HG02763 (cell line): ENCODE data around the gene ANKAR.
A peak's percentile ranks its signal among the peaks of the same experiment; 100 is the strongest.
"Not testable (repeated sequence)": the region's sequence is repeated elsewhere in the genome, so short reads cannot be mapped to it uniquely, and the experiment has no call there.

Source experiments
- ATAC-seq: cut with Tn5 transposase; IDR thresholded peaks from one replicate; pipeline ENCODE4 v1.9.1; 2021; ENCODE audit warnings: mild to moderate bottlenecking, moderate library complexity; ENCODE audit not compliant: unreplicated experiment

Gene ANKAR, protein sequence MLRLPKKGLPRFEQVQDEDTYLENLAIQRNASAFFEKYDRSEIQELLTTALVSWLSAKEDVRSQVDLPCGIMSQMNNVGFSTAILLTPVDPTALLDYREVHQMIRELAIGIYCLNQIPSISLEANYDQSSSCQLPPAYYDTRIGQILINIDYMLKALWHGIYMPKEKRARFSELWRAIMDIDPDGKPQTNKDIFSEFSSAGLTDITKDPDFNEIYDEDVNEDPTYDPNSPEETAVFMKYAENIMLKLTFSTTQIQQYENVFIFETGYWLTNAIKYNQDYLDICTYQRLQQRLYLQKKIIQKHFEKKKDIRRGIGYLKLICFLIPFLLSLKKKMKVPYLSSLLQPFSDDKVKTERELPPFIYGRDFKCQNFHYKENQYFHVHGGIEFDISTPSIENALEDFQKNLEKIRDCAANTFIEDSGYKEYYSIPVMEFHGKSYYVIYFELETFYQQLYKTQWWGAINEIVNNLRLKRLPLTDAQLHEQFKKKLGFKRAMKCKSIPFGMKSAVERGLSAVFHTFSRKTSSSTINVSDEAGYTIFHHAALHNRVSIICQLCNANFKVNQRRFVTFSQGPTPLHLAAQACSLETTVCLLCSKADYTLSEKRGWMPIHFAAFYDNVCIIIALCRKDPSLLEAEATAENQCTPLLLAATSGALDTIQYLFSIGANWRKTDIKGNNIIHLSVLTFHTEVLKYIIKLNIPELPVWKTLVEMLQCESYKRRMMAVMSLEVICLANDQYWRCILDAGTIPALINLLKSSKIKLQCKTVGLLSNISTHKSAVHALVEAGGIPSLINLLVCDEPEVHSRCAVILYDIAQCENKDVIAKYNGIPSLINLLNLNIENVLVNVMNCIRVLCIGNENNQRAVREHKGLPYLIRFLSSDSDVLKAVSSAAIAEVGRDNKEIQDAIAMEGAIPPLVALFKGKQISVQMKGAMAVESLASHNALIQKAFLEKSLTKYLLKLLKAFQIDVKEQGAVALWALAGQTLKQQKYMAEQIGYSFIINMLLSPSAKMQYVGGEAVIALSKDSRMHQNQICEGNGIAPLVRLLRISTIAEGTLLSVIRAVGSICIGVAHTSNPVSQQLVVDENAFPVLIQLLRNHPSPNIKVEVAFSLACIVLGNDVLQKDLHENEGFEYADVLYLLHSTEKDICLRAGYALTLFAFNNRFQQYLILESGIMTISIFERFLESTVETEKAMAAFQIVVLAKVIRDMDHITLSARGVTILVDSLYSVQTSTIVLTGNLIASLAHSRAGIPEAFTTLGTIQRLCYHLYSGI (N-terminal part only)

GRCh38 chr2:189674374-189675112, at the start of gene ANKAR:
Gene ANKAR, plus strand, starts transcription at chr2:189674670. Its CDS starts 1,821 bp downstream, at chr2:189676491.
- peak; percentile 97 for ATAC-seq

DNA sequence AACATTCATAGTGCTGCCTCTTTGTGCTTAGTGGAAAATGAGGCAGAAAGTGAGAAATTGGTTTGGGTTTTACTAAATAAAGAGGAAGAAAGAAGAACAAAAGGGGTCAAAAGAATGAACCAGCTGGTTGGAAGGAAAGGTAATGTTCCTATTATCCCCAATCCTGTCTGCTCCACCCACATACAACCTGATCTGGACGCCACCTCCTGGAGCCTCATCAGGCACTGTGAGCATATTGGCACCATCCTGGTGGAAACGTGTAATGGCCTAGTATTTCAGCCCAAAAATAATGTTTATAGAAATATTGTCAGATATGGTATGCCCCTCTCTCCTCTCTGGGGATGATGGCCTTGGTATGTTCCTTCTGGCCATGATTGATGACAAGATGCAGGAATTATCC, 48.8 kb upstream of the ANKAR start:
- ATAC-seq = no peak

DNA sequence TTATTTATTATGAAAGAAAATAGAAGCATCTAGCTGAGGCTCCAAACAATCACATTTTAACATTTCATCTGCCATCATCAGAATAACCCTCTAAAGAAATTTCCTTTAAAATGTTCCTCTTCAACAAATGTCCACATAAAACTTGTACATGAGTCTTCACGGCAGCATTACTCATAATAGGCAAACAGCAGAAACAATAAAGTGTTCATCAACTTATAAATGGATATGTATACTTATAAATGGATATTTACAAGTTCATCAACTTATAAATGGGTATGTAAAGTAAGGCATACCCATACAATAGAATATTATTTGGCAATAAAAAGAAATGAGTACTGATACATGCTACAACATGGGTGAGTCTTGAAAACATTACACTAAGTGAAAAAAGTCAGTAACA, 46.7 kb upstream of the ANKAR start:
- no peak for ATAC-seq

DNA sequence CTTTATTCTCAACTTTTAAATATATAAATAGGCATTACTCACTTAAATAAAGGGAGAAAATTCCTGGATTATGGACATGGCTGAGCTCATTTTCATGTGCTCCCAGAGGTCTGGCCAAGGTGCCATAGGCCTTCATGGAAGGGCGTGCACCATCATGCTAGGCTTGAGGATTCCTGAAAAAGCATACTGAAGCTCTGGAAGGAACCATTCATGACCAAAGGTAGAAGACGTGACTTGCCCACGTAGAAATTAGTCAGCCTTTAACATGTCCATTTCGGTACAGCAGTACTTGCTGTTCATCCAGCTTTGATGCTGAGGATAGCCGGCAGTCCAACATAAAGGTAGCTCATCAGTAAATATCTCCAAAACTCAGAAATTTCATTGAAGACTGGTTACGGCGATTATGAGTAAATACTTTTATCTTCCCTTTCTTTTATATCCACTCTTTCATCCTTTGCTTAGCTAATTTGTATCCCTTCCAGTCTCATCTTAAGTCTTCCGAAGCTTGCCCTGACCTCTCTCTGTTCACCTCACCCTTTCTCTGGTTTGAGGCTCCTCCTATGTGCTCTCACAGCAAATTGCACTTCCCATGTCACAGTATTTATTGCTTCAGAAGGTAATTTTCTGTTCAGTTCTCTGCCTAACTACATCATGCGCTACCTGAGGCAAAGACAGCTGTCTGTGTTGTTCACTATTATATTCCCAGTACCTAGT, 45.5 kb upstream of the ANKAR start:
- no peak for ATAC-seq

- ATAC-seq = no peak
These were observed 44.7 kb upstream of the ANKAR start for GRCh38 chr2:189629531-189630453.

DNA sequence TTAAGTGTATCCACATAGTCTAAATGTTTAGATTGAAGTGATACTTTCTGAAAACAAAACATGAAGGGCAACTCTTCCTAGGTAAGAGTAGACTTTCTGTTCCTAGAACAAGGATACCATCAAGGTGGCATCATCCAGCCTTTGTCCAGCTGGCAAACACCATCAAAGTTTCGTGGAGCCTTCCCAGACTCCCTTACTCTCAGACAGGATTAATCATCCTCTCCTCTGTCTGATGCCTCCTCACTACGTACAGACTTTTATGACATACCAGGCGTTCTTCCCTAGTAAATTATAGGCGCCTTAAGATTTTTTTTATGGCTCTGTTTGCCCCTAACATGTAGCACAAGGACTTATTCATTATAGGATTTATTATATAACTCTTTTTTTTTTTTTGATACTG, 42.6 kb upstream of the ANKAR start:
- no peak for ATAC-seq

DNA sequence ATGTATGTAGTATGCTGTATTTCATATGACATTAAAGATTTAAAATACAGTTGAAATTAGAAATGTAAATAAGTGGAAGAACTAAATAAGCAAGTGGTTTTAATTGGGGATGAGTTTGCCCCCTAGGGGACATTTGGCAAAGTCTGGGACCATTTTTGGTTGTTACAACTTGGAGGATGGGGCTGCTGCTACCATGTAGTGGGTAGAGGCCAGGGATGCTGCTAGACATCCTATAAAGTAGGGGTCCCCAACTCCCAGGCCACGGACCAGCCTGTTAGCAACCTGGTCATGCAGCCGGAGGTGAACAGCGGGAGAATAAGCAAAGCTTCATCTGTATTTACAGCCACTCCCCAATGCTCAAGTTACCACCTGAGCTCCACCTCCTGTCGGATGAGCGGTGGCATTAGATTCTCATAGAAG, 41.1 kb upstream of the ANKAR start:
- ATAC-seq = no peak

- ATAC-seq = no peak
These were observed 39.1 kb upstream of the ANKAR start for GRCh38 chr2:189635353-189635752.

GRCh38 chr2:189638301-189639006, 36.0 kb upstream of the ANKAR start:
- ATAC-seq = no peak

DNA sequence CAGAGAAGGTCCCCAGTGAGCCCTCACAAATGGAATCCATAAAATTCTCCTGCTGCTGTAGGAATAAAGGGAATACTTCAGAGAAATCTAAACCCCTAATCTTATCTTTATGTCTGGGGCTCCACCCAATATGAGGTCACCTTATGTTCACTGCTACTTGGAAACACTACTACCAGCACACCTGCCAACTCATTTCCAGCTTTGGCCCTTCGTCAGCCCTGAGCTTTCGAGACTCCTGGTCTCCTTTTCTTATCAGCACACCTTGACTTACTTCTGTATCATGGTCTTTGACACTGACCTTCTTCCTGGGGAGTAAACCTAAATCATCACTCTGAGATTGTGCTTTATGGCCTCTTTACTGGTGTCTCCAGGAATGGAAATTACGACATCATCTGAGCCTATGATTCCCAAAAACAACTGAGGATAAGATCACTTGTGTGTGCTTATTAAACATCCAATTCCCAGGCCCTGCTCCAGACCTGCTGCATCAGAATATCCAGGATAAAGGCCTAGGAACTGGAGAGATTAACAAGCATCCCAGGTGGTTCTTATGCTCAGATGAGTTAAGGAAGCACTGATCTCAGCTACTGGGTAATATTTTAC, 35.4 kb upstream of the ANKAR start:
- no peak for ATAC-seq

GRCh38 chr2:189641002-189641401, 33.5 kb upstream of the ANKAR start:
- no peak for ATAC-seq

- no peak for ATAC-seq
These were observed 32.9 kb upstream of the ANKAR start for GRCh38 chr2:189641590-189641989.

GRCh38 chr2:189646521-189646920, 27.9 kb upstream of the ANKAR start:
- no peak for ATAC-seq

DNA sequence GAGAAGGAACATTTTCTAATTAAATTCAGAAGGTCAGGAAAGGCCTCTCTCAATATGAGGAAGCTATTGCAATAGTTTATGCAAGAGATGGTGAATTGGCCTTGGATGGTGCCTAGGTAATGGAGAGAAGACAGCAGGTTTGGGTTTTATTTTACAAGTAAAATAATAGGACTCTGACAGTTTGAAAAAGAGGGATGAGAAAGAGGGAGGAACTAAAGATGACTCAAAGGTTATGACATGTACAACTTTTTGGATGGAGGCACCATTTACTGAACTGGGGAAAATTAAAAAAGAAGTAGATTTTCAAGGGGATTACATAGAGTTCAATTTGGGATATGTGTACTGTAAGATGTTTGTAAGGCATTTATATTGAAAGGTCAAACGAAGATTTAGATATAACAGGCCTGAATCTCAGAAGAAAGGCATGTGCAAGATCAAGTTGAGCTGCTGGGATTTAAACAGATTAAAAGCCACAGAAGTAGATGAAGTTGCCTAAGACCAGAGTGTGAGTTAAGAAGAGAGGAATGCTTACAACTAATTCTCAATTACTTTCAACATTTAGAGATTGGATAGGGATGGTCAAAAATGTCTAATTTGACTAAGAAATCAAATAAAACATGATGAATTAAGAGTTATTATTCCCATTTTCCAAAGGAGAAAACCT, 25.5 kb upstream of the ANKAR start:
- no peak for ATAC-seq

GRCh38 chr2:189651284-189651683, 23.2 kb upstream of the ANKAR start:
- no peak for ATAC-seq

DNA sequence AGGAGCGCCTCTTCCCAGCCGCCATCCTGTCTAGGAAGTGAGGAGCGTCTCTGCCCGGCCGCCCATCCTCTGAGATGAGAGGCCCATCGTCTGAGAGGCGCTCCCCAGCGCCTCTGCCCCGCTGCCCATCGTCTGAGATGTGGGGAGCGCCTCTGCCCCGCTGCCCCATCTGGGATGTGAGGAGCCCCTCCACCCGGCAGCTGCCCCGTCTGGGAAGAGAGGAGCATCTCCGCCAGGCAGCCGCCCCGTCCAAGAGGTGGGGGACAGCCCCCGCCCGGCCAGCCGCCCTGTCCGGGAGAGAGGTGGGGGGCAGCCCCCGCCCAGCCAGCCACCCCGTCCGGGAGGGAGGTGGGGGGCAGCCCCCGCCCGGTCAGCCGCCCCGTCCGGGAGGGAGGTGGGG, 21.0 kb upstream of the ANKAR start:
- ATAC-seq = not testable (repeated sequence)

GRCh38 chr2:189654641-189655040, 19.8 kb upstream of the ANKAR start:
- ATAC-seq = no peak
